Brain microvascular endothelial cell (primary cell): ENCODE results near the gene SMIM5.

Source experiments
- DNase-seq: peaks from one replicate; pipeline ENCODE4 v3.0.0-alpha.2; 2020
- H3K27ac ChIP-seq: fragments of 250-450 bp; sonication (Bioruptor Pico); 2 replicates; pipeline ENCODE4 v1.5.1; 2020; ENCODE audit warnings: mild to moderate bottlenecking, moderate library complexity
- H3K27me3 ChIP-seq: fragments of 250-450 bp; sonication (Bioruptor Pico); replicated peaks from 2 replicates; pipeline ENCODE4 v1.5.1; 2020; ENCODE audit warnings: mild to moderate bottlenecking
- H3K36me3 ChIP-seq: fragments of 250-450 bp; sonication (Bioruptor Pico); replicated peaks from 2 replicates; pipeline ENCODE4 v1.5.1; 2020; ENCODE audit warnings: mild to moderate bottlenecking
- H3K4me3 ChIP-seq: 2 replicates; pipeline ENCODE4 v1.5.1; 2011; ENCODE audit warnings: low read depth, mild to moderate bottlenecking, control low read depth, low read length, moderate library complexity
- in situ Hi-C: cut with HindIII; loops from 2 replicates; pipeline ENCODE4 v1.10.0; 2017; ENCODE audit warnings: low sequenced_read_pairs, low pct_ligation_motif_present
- TF ChIP-seq, protein P1 (sequence below): IDR thresholded peaks from 2 replicates; pipeline ENCODE4 v1.5.1; 2011; ENCODE audit warnings: low read depth, mild to moderate bottlenecking, moderate library complexity, low read length, control low read depth, inconsistent platforms; ENCODE audit errors: missing control alignments

The SMIM5 gene

DNA sequence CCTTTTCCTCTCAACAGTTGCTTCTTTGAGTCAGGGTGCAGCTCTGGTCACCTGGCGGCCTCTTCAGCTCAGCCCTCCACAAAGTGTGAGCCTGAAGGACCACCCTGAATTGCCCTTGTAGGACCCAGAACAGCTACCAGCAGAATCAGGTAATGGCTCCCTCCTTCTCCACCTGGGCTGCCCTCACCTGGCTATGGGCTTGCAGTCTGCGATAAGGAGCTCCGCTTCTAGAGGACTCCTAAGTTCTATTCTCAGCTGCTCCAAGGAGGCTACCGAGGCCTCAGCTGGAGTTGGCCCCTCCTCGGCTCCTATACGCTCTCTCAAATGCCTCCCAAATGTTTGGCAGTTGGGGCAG, 13.4 kb downstream of the SMIM5 start:
- in situ Hi-C loops: no loop called here
- Histone ChIP-seq H3K4me3 (no peak overlapping the region), H3K27ac (no peak overlapping the region), H3K36me3 (peaks cover 9% of the 10 kb centered on the region), H3K27me3 (no peaks in the 10 kb centered on the region)
- DNase-seq: no peak
- TF ChIP-seq, protein P1, sequence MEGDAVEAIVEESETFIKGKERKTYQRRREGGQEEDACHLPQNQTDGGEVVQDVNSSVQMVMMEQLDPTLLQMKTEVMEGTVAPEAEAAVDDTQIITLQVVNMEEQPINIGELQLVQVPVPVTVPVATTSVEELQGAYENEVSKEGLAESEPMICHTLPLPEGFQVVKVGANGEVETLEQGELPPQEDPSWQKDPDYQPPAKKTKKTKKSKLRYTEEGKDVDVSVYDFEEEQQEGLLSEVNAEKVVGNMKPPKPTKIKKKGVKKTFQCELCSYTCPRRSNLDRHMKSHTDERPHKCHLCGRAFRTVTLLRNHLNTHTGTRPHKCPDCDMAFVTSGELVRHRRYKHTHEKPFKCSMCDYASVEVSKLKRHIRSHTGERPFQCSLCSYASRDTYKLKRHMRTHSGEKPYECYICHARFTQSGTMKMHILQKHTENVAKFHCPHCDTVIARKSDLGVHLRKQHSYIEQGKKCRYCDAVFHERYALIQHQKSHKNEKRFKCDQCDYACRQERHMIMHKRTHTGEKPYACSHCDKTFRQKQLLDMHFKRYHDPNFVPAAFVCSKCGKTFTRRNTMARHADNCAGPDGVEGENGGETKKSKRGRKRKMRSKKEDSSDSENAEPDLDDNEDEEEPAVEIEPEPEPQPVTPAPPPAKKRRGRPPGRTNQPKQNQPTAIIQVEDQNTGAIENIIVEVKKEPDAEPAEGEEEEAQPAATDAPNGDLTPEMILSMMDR: no peak

DNA sequence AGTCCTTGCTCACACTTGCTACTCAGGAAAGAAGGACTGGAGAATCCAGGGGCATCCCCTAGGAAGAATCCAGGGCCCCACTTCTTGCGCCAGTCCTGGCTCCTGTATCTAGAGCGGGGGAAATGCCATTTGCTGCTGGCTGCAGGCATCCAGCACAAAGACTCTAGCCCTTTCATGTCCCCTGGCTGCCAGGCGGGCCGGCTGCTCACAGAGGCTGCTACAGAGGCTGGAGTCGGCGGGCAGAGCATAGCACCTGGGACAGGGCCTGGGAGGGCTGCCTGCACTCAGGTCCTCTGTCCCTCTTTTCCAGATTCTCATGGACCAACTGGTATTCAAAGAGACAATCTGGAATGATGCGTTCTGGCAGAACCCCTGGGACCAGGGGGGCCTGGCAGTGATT, 13.8 kb downstream of the SMIM5 start:
- no peak for DNase-seq
- H3K4me3 ChIP-seq: no peak overlapping the region
- TF ChIP-seq, protein P1: no peak
- H3K27me3 ChIP-seq: no peaks in the 10 kb centered on the region
- H3K36me3 ChIP-seq: peaks cover 9% of the 10 kb centered on the region
- no peak overlapping the region for H3K27ac ChIP-seq
- in situ Hi-C loops: no loop called here

DNA sequence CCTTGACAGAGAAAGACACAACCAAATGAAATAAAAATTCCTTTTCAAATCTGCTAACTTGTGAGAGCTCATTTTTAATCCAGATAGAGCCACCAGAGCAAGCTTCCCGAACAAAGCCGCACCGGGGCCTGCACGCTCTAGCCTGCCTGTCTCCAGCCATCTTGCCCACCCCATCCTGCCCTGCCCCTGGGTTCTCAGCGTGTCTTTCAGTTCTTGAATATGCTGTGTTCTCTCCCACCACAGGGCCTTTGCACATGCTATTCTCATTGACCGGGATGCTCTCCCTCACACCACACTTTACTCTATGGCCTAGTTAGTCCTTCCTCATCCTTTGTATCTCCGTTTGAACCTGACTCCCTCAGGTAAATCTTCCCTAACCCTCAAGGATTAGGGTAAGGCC, 14.7 kb downstream of the SMIM5 start:
- H3K4me3 ChIP-seq: no peak overlapping the region

DNA sequence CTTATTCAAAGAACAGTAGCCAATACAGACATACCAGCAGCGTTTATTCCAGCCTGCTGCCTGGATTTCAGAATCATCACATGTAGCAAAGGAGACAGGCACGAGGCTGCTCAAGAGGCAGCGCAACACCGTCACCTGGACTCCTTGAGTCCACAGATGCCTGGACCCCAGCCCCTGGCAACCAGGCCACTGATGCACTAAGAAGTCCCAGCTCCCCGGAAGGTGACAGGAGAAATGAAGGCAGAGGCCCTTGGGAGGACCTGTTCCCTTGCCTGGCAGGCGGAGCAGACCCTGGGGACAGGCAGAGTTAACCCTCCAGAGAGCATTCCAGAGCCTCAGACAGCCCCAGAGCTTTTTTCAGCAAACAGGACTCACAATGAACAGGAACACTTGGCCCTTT, 16.5 kb downstream of the SMIM5 start:
- TF ChIP-seq, protein P1: no peak
- Histone ChIP-seq H3K27me3 (no peaks in the 10 kb centered on the region), H3K27ac (no peak overlapping the region), H3K4me3 (no peak overlapping the region), H3K36me3 (peaks cover 9% of the 10 kb centered on the region)
- DNase-seq: no peak
- in situ Hi-C loops: no loop called here

More for the DNA sequence above, 14.7 kb downstream of the SMIM5 start:
- Histone ChIP-seq H3K27ac (no peak overlapping the region), H3K27me3 (no peaks in the 10 kb centered on the region), H3K36me3 (peaks cover 9% of the 10 kb centered on the region)
- no peak for DNase-seq
- in situ Hi-C loops: no loop called here
- TF ChIP-seq, protein P1: no peak

DNA sequence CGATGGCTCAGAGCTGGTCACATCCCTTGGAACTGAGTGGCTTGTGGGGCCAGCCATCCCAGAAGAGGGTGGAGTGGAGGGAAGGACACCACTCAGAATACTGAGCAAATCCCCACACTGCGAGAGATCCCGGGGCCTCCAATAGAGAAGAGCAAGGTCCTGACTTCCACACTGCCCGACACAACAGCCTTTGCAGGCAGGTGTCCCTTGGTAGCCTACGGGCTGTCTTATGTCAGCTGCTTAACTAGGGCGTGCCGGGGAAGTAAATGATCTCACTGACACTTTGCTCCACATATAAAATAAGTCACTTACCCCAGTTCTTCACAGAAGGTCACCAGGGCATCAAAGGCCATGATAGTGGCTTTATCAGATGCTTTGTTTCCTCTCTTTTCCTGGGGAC, 17.6 kb downstream of the SMIM5 start:
- DNase-seq: no peak
- Histone ChIP-seq H3K4me3 (no peak overlapping the region), H3K27ac (no peak overlapping the region), H3K36me3 (peaks cover 9% of the 10 kb centered on the region), H3K27me3 (no peaks in the 10 kb centered on the region)
- in situ Hi-C loops: no loop called here
- TF ChIP-seq, protein P1: no peak

DNA sequence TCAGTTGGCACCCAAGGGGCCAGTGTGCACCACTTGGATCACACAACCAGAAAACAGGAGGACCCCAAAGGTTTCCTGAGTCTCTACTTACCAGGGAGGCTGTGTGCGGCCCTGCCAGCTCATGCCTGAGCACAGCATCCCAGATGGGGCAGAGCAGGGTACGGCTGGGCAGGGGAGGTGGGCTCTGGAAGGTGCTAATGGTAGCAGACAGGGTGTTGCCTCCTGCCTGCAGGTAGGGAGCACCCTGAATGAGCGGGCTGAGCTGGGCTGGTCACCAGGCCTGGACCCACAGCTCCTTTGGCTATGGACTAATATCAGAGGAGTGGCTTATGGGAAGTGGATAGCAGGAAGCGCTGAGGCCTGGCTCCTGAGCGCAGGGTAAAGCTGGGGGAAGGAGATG, 19.1 kb downstream of the SMIM5 start:
- in situ Hi-C loops: no loop called here
- TF ChIP-seq, protein P1: no peak
- Histone ChIP-seq H3K27ac (no peak overlapping the region), H3K36me3 (peaks cover 9% of the 10 kb centered on the region), H3K27me3 (no peaks in the 10 kb centered on the region), H3K4me3 (no peak overlapping the region)
- DNase-seq: no peak
